ENCODE results near the gene EEFSEC. TPM values are rescaled to one million over a fixed set of nuclear protein-coding genes. Genes with fewer than 3 reads are reported as not detected.

EEFSEC gene
- polyA plus RNA-seq (ENCODE audit: insufficient read length in 4 of 4) = 10 to 100 TPM; 15.7 to 27.8 (median 21.6) TPM

- peak in 2 of 4 donors; percentile 36 to 44 for DNase-seq (ENCODE audit: low read depth in 4 of 4, low spot score in 3 of 4)
Observed at GRCh38 chr3:128153156-128154041, at the start of gene EEFSEC. EEFSEC (plus strand) TSS chr3:128153481; CDS start chr3:128153508, 27 bp downstream.

GRCh38 chr3:128107834-128108233 lies 45.4 kb upstream of the EEFSEC start:
- DNase-seq (ENCODE audit: low read depth in 4 of 4, low spot score in 3 of 4) = no peak

GRCh38 chr3:128111147-128111546 lies 42.1 kb upstream of the EEFSEC start:
- DNase-seq (ENCODE audit: low read depth in 4 of 4, low spot score in 3 of 4) = no peak

GRCh38 chr3:128112357-128112968 lies 40.8 kb upstream of the EEFSEC start:
- DNase-seq (ENCODE audit: low read depth in 4 of 4, low spot score in 3 of 4) = no peak

- DNase-seq (ENCODE audit: low read depth in 4 of 4, low spot score in 3 of 4) = no peak
Observed at GRCh38 chr3:128113817-128114794, 39.2 kb upstream of the EEFSEC start.

GRCh38 chr3:128122013-128122412 lies 31.3 kb upstream of the EEFSEC start:
- no peak for DNase-seq (ENCODE audit: low read depth in 4 of 4, low spot score in 3 of 4)

- DNase-seq (ENCODE audit: low read depth in 4 of 4, low spot score in 3 of 4) = no peak
Observed at GRCh38 chr3:128123156-128123537, 30.1 kb upstream of the EEFSEC start.

- DNase-seq (ENCODE audit: low read depth in 4 of 4, low spot score in 3 of 4) = peak; percentile 87 to 95 (median 90)
Observed at GRCh38 chr3:128123538-128124368, 29.5 kb upstream of the EEFSEC start, which contains the start of gene RUVBL1. RUVBL1 (minus strand) TSS chr3:128123812; CDS start chr3:128123724, 88 bp downstream.

- DNase-seq (ENCODE audit: low read depth in 4 of 4, low spot score in 3 of 4) = no peak
Observed at GRCh38 chr3:128127236-128127635, 26.0 kb upstream of the EEFSEC start.

- DNase-seq (ENCODE audit: low read depth in 4 of 4, low spot score in 3 of 4) = no peak
Observed at GRCh38 chr3:128128251-128128650, 25.0 kb upstream of the EEFSEC start.

GRCh38 chr3:128131897-128132646 lies 21.2 kb upstream of the EEFSEC start:
- no peak for DNase-seq (ENCODE audit: low read depth in 4 of 4, low spot score in 3 of 4)

- no peak for DNase-seq (ENCODE audit: low read depth in 4 of 4, low spot score in 3 of 4)
Observed at GRCh38 chr3:128133273-128133883, 19.9 kb upstream of the EEFSEC start.

GRCh38 chr3:128143496-128143895 lies 9.8 kb upstream of the EEFSEC start:
- no peak for DNase-seq (ENCODE audit: low read depth in 4 of 4, low spot score in 3 of 4)

GRCh38 chr3:128144512-128145187 lies 8.6 kb upstream of the EEFSEC start:
- no peak for DNase-seq (ENCODE audit: low read depth in 4 of 4, low spot score in 3 of 4)

- no peak for DNase-seq (ENCODE audit: low read depth in 4 of 4, low spot score in 3 of 4)
Observed at GRCh38 chr3:128145279-128145678, 8.0 kb upstream of the EEFSEC start.

GRCh38 chr3:128146201-128146600 lies 7.1 kb upstream of the EEFSEC start:
- no peak for DNase-seq (ENCODE audit: low read depth in 4 of 4, low spot score in 3 of 4)

- no peak for DNase-seq (ENCODE audit: low read depth in 4 of 4, low spot score in 3 of 4)
Observed at GRCh38 chr3:128149650-128150049, 3.6 kb upstream of the EEFSEC start.

- DNase-seq (ENCODE audit: low read depth in 4 of 4, low spot score in 3 of 4) = no peak
Observed at GRCh38 chr3:128151758-128152274, 1.5 kb upstream of the EEFSEC start.

Data from left renal pelvis (tissue), 4 donors.